ENCODE results near the gene ZBTB7C. TPM values are rescaled to one million over a fixed set of nuclear protein-coding genes. Genes with fewer than 3 reads are reported as not detected.

Gene ZBTB7C
- total and polyA plus RNA-seq, 5 donors, result 0.88 to 3.7 (median 2.0) TPM

DNA sequence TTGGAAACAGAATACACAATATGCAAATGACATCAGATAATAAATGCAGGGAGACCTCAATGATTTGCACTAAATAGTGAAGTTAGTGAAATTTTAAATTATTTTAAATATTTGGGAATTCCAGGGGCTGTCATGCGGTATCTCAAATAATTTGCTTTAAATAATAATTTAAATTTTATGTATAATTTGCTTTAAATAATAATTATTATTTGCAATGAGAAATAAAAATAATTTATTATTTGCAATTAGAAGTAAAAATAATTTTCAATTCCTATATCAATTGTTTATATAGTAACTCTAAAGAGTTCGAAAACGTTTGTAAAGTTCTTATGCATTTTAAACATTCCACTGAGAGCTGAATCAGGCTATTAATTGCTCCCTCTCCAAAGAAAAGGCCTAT lies 226.4 kb downstream of the ZBTB7C start:
- Histone ChIP-seq H3K27me3 (ENCODE audit: control insufficient read depth, insufficient read depth) (no peaks in the 10 kb centered on the region), H3K4me3 (ENCODE audit: low read length) (no peak overlapping the region), H3K4me1 (ENCODE audit: control insufficient read depth, insufficient read depth, low read length) (no peaks in the 10 kb centered on the region), H3K9me3 (ENCODE audit: control insufficient read depth, low read length) (no peaks in the 10 kb centered on the region), H3K27ac (ENCODE audit: low read length) (no peak overlapping the region)
- intact Hi-C loops (cut with DNase I), result no loop called here
- ATAC-seq, result no peak
- WGBS, result 89% methylated on average over 3 of the region's 3 CpGs
- DNase-seq, result no peak

DNA sequence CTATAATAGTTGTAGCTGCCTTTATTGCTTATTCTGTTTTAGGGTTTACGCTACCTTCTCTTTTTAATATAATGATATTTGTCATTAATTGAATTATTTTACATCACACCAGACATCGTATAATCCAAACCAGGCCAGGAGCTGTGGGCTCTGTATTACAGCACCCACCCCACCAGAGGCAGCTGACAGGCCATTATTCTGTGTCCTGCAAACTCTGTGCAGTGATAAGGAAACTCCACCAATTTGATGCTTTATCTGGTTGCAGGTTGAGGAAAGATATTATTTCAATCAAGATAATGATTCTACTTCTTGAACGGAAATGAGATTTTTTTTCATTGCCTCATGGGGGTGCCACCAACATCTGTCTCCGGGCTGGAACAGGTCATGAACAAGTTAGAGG lies 227.3 kb downstream of the ZBTB7C start:
- no peak for ATAC-seq
- Histone ChIP-seq H3K27me3 (ENCODE audit: control insufficient read depth, insufficient read depth) (no peaks in the 10 kb centered on the region), H3K4me3 (ENCODE audit: low read length) (no peak overlapping the region), H3K9me3 (ENCODE audit: control insufficient read depth, low read length) (no peaks in the 10 kb centered on the region), H3K27ac (ENCODE audit: low read length) (no peak overlapping the region), H3K4me1 (ENCODE audit: control insufficient read depth, insufficient read depth, low read length) (no peaks in the 10 kb centered on the region)
- 83% methylated on average over 4 of the region's 4 CpGs for WGBS
- no peak for DNase-seq
- intact Hi-C loops (cut with DNase I), result no loop called here

DNA sequence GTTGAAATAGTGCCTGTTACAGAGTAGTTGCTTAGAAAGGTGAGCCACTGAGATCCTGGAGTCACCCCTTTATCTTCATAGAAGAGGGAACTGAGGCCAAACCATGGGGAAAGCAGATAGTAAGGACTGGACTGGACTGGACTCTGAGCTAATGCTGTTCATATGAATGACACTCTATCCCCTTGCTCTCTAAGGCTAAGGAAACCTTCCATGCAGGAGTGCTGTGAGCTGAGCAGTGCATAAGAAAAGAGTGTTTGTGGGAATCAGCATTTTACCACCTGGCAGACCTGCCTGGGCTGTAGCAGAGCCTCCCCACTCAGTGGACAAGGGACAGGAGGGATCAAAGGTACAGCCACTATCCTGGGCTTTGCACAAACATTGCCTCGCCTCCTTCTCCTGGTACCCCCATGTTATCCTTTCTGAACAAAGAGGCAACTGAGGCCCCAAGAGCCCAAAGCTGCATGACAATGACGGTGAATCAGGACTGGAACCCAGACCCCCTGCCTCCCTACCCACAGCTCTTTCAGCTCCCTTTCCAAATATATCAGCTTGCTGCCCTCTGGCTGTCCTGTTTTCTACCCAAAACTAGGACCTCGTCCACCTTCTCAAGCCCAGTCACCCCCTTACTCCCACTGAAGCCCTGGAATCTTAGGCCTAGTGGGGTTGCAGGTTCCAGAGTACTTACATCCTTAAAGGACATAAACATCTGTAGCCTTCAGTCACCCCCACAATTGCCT lies 227.9 kb downstream of the ZBTB7C start:
- no peaks in the 10 kb centered on the region for H3K27me3 ChIP-seq (ENCODE audit: control insufficient read depth, insufficient read depth)
- no peak overlapping the region for H3K27ac ChIP-seq (ENCODE audit: low read length)
- no peaks in the 10 kb centered on the region for H3K9me3 ChIP-seq (ENCODE audit: control insufficient read depth, low read length)
- ATAC-seq (no peak), DNase-seq (no peak)
- H3K4me3 ChIP-seq (ENCODE audit: low read length), result no peak overlapping the region
- no peaks in the 10 kb centered on the region for H3K4me1 ChIP-seq (ENCODE audit: control insufficient read depth, insufficient read depth, low read length)
- intact Hi-C loops (cut with DNase I), result no loop called here
- 96% methylated on average over 3 of the region's 3 CpGs for WGBS

DNA sequence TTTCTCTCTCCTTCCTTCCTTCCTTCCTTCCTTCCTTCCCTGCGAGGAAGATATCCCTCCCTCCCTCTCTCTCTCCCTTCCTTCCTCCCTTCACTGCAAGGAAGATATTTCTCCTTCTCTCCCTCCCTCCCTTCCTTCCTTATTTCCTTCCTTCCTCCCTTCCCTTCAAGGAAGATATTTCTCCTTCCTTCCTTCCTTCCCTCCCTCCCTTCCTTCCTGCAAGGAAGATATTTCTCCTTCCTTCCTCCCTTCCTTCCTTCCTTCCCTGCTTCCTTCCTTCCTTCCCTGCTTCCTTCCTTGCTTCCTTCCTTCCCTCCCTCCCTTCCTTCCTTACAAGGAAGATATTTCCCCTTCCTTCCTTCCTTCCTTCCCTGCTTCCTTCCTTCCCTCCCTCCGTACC lies 229.5 kb downstream of the ZBTB7C start:
- Histone ChIP-seq H3K27me3 (ENCODE audit: control insufficient read depth, insufficient read depth) (no peaks in the 10 kb centered on the region), H3K9me3 (ENCODE audit: control insufficient read depth, low read length) (no peaks in the 10 kb centered on the region), H3K4me3 (ENCODE audit: low read length) (no peak overlapping the region), H3K27ac (ENCODE audit: low read length) (no peak overlapping the region), H3K4me1 (ENCODE audit: control insufficient read depth, insufficient read depth, low read length) (no peaks in the 10 kb centered on the region)
- ATAC-seq, result no peak
- intact Hi-C loops (cut with DNase I), result no loop called here
- WGBS, result 58% methylated on average over 2 of the region's 2 CpGs
- no peak for DNase-seq

DNA sequence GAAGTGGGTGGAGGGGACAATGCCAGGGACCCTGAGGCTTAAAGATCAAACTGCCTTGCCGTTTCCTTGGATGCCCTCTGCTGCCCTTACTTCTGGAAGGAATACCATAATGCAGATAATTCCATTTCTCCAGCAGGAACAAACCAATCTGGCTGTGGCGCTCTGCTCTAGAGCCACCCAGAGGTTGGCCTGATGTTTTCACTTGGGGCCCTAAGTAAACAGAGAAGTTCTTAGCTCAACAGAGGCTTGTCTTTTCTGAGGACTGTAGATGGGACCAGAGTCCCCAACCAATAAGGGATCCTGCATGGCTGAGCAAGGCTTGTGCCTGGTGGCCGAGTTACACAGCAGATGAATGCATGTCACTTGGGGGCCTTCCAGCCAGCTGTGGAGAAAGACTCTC lies 230.2 kb downstream of the ZBTB7C start:
- Histone ChIP-seq H3K27me3 (ENCODE audit: control insufficient read depth, insufficient read depth) (no peaks in the 10 kb centered on the region), H3K27ac (ENCODE audit: low read length) (no peak overlapping the region), H3K9me3 (ENCODE audit: control insufficient read depth, low read length) (no peaks in the 10 kb centered on the region), H3K4me3 (ENCODE audit: low read length) (no peak overlapping the region), H3K4me1 (ENCODE audit: control insufficient read depth, insufficient read depth, low read length) (no peaks in the 10 kb centered on the region)
- no peak for DNase-seq
- no peak for ATAC-seq
- WGBS, result 83% methylated on average over 3 of the region's 3 CpGs
- intact Hi-C loops (cut with DNase I), result no loop called here

DNA sequence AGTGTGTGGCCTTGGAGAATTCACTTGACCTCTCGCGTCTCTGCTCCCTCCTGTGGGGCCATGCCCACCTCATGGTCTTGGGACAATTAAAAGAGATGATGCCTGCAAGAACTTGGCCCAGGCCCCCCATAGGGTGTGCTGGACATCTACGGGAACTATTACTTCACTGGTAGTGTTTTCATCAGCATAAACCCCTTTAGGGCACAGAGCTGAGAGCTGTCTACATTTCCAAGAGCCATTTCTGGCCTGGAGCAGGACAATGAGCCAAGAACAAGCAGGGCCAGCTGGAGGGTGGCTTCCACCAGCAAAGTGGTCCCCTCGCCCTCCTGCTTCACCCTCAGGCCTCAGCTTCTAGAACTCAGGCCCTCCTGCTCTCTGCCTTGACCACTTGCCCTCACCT lies 232.3 kb downstream of the ZBTB7C start:
- ATAC-seq, result no peak
- no peaks in the 10 kb centered on the region for H3K9me3 ChIP-seq (ENCODE audit: control insufficient read depth, low read length)
- intact Hi-C loops (cut with DNase I), result no loop called here
- H3K4me1 ChIP-seq (ENCODE audit: control insufficient read depth, insufficient read depth, low read length), result no peaks in the 10 kb centered on the region
- H3K27ac ChIP-seq (ENCODE audit: low read length), result no peak overlapping the region
- H3K4me3 ChIP-seq (ENCODE audit: low read length), result no peak overlapping the region
- H3K27me3 ChIP-seq (ENCODE audit: control insufficient read depth, insufficient read depth), result no peaks in the 10 kb centered on the region
- no peak for DNase-seq
- WGBS, result 96% methylated on average over 4 of the region's 4 CpGs

DNA sequence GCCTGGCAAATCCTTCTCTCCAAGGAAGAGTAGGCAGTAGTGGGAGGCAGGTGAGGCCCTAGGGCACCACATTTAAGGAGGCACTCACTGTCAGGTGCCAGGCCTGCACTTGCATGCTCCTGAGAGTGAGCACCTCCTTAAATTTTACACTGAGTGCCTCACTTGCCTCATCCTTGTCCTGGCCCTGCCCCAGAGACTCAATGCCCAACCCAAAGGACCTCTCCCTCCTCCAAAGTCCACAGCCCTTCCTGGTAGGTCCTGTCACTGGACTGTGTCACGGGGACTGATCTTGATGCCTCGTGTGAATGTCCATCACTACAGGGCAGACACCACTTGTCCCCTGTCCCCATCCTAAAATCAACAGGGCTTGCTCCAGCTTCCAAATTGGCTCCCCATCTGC lies 235.6 kb downstream of the ZBTB7C start:
- Histone ChIP-seq H3K27me3 (ENCODE audit: control insufficient read depth, insufficient read depth) (no peaks in the 10 kb centered on the region), H3K27ac (ENCODE audit: low read length) (no peak overlapping the region), H3K4me1 (ENCODE audit: control insufficient read depth, insufficient read depth, low read length) (no peaks in the 10 kb centered on the region), H3K4me3 (ENCODE audit: low read length) (no peak overlapping the region), H3K9me3 (ENCODE audit: control insufficient read depth, low read length) (no peaks in the 10 kb centered on the region)
- ATAC-seq, result no peak
- DNase-seq, result no peak
- WGBS, result 95% methylated on average over 2 of the region's 2 CpGs
- intact Hi-C loops (cut with DNase I), result no loop called here

DNA sequence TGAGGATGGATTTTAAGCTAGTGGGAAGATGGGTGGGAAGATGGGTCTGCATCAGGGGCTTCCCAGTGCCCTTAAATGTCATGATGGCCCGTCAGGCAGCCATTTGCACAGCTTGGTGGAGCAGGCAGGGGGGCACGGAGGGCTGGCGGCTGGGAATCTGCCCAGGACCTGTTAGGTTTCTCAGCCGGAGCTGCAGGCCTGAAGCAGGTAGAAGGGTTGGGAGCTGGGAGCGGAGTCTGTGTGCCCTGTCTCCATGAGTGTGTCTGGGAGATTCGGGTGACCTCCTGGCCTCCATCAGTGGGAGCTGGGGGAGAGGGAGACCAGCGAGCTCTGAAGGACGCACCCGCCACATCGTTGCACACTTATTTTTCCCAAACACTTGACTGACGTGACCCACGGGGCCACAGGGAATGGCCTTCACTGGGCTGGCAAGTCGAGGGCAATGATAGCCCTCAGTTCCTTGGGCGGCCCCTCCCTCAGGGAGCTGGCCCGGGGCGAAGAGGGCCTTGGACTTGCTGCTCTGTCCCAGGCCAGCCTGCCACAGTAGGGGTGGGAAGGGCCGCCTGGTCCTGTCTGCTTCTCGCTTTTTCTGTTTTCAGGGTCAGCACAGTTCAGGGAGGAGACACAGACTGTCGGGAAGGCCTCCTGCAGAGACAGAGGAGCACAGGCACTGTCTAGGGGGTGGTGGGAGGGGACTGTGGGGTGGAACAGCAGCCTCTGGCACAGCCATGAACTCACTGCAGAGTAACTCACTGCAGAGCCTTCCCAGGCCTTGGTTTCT lies 236.8 kb downstream of the ZBTB7C start:
- no peak for ATAC-seq
- H3K4me1 ChIP-seq (ENCODE audit: control insufficient read depth, insufficient read depth, low read length), result peaks cover 4% of the 10 kb centered on the region
- no peaks in the 10 kb centered on the region for H3K27me3 ChIP-seq (ENCODE audit: control insufficient read depth, insufficient read depth)
- no peak for DNase-seq
- 94% methylated on average over 19 of the region's 19 CpGs for WGBS
- intact Hi-C loops (cut with DNase I), result no loop called here
- H3K9me3 ChIP-seq (ENCODE audit: control insufficient read depth, low read length), result no peaks in the 10 kb centered on the region
- no peak overlapping the region for H3K27ac ChIP-seq (ENCODE audit: low read length)
- H3K4me3 ChIP-seq (ENCODE audit: low read length), result no peak overlapping the region

DNA sequence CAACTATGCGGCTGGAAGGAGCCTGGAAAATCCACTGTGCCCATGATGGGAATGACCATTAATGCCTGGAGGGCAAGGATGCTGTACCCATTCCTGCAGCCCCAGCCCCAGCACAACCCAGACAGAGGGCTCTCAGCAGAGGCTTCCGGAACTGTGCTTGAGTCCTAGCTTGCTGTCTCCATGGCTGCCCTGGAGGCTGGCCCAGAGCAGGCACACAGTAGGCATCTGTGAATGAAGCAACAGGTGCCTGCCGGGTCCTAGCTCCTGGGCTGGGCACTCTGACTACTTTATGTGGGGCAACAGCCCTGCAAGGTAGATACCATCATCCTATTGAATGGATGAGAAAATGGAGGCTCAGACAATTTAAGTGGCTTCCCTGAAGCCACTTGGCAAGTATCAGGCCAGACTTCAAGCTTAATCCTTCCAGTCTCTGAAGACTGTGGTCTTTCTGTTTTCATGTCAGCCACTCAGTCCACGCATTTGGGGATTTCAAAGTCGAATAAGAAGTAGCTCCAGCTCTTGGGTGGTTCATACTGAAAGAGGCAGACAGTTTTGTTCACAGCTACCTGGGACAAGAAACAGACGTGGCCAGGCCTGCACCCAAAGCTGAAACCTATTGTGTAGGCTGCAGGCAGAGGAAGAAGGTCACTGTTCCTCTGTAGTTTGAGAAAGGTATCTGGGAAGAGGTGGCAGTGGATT lies 237.5 kb downstream of the ZBTB7C start:
- Histone ChIP-seq H3K9me3 (ENCODE audit: control insufficient read depth, low read length) (no peaks in the 10 kb centered on the region), H3K4me1 (ENCODE audit: control insufficient read depth, insufficient read depth, low read length) (peaks cover 5% of the 10 kb centered on the region), H3K27me3 (ENCODE audit: control insufficient read depth, insufficient read depth) (no peaks in the 10 kb centered on the region), H3K4me3 (ENCODE audit: low read length) (no peak overlapping the region), H3K27ac (ENCODE audit: low read length) (no peak overlapping the region)
- intact Hi-C loops (cut with DNase I), result no loop called here
- 94% methylated on average over 6 of the region's 6 CpGs for WGBS
- no peak for ATAC-seq
- DNase-seq, result no peak

DNA sequence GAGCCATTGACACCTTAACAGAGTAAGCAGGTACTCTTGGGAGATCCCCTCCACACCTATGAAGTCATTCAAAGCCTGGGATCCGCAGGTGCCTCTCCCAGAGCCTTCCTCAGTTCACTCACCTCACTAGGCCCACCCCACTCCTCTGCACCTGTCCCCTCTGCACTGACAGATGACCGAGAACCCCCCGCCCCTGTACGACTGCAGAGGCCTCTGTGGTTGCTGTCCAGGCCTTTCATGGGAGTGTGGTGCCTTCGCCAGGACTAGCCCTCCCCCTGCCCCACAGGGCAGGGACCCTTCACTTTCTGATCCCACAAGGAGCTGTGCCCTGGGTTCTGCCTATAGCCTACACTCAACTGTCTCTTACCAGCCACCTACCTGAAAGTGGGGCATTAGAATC lies 238.5 kb downstream of the ZBTB7C start:
- no peak for DNase-seq
- no peak overlapping the region for H3K4me3 ChIP-seq (ENCODE audit: low read length)
- no peaks in the 10 kb centered on the region for H3K9me3 ChIP-seq (ENCODE audit: control insufficient read depth, low read length)
- WGBS, result 94% methylated on average over 5 of the region's 5 CpGs
- H3K4me1 ChIP-seq (ENCODE audit: control insufficient read depth, insufficient read depth, low read length), result peaks cover 10% of the 10 kb centered on the region
- no peaks in the 10 kb centered on the region for H3K27me3 ChIP-seq (ENCODE audit: control insufficient read depth, insufficient read depth)
- no peak for ATAC-seq
- intact Hi-C loops (cut with DNase I), result no loop called here
- H3K27ac ChIP-seq (ENCODE audit: low read length), result no peak overlapping the region

DNA sequence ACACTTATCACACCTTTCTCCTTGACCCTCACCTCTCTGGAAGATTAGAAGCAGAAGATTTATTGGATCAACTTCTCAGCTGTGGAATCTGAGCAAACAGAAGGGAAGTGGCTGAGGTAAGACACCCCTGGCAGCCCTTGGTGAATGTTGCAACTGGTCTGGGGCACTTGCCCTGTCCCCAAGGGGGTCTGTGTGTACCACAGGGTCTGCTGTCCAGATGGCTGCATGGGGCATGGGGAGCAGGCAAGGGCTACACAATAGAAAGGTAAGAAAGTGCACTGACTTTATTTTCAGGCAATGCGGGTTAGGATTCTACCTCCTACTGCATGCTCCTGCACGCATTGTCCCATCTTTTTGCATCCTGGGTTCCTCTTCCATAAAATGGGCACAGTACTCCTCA lies 240.3 kb downstream of the ZBTB7C start:
- DNase-seq (no peak), ATAC-seq (no peak)
- Histone ChIP-seq H3K27ac (ENCODE audit: low read length) (no peak overlapping the region), H3K4me3 (ENCODE audit: low read length) (no peak overlapping the region), H3K9me3 (ENCODE audit: control insufficient read depth, low read length) (no peaks in the 10 kb centered on the region), H3K4me1 (ENCODE audit: control insufficient read depth, insufficient read depth, low read length) (peaks cover 15% of the 10 kb centered on the region), H3K27me3 (ENCODE audit: control insufficient read depth, insufficient read depth) (no peaks in the 10 kb centered on the region)
- WGBS, result 96% methylated on average over 2 of the region's 2 CpGs
- intact Hi-C loops (cut with DNase I), result no loop called here

Data from right cardiac atrium (tissue), 5 donors.